NCI-H524 treated with DMSO at 0.1 percent for 48 hours (cell line): ENCODE measurements around the gene NOP10.
A peak's percentile ranks its signal among the peaks of the same experiment; 100 is the strongest.
"Not testable (repeated sequence)": the region's sequence is repeated elsewhere in the genome, so short reads cannot be mapped to it uniquely, and the experiment has no call there.

Source experiments
- DNase-seq: peaks from one replicate; lab custom pipeline; 2025; lab: John Stamatoyannopoulos, UW

The NOP10 gene

DNA sequence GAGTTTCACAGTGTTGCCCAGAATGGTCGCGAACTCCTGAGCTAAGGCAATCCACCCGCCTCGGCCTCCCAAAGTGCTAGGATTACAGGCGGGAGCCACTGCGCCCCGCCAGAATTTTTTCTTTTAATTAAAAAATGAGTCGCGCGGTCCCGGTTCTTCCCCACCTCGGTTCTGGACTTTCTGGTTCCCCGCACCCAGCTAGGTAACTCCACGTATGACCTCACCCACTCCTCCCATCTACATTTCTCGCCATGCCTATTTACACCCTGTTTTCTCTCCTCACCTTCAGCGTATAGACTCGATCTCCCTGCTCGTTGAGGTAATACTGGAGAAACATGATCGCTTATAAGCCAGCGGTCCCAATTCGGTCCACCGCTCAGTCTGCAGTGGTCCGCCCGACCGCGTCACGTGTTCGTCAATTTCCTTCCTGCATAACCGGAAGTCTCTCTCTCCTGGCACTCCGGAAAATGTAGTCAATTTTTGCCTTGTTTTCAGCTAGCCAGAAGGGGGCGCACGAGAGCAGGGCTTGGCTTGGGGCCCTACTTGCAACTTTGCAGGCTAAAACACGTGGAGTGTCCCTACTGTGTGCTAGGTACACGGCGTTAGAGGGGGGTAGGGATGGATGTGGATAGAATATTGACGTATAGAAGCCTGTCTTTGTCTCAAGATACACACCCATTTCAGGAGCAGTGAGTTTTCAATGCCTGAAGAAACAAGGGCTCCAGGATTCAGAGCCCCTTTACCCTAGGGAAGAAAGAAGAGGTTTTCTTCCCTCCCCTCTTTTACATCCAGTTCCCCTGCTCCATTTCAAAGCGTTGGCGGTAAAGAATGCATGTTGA, at the start of gene NOP10, which contains the start of gene NUTM1:
NOP10 (minus strand) TSS at position 400 of the 839 bp plus-strand sequence; CDS start at position 337, 63 bp downstream.
NUTM1 (plus strand) TSS at position 579 of the 839 bp plus-strand sequence. CDS start 382 bp downstream, outside the sequence.
- peak; percentile 85 for DNase-seq

DNA sequence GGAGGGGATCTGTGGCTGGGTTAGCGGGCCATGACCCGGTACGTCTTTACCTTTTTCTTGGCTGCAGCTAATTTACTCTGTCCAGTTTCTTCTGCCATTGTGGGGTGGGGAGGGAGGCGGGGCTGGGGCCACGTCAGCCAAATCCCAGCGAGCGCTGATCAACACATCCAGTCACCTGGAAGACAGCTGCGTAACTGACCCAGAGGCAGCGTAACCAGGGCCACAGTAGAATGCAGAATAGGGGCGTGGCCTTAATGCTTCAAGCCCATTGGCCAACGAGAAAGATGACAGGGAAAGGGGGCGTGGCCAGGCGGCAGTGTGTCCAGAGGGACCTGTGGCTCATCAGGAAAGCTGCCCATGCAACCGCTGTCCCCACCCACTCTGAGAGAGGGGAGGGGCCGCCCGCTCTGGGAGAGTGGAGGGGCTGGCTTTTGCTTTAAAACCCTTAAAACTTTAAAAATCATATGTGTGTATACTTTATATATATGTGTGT, 46.7 kb upstream of the NOP10 start:
- DNase-seq, result not testable (repeated sequence)

DNA sequence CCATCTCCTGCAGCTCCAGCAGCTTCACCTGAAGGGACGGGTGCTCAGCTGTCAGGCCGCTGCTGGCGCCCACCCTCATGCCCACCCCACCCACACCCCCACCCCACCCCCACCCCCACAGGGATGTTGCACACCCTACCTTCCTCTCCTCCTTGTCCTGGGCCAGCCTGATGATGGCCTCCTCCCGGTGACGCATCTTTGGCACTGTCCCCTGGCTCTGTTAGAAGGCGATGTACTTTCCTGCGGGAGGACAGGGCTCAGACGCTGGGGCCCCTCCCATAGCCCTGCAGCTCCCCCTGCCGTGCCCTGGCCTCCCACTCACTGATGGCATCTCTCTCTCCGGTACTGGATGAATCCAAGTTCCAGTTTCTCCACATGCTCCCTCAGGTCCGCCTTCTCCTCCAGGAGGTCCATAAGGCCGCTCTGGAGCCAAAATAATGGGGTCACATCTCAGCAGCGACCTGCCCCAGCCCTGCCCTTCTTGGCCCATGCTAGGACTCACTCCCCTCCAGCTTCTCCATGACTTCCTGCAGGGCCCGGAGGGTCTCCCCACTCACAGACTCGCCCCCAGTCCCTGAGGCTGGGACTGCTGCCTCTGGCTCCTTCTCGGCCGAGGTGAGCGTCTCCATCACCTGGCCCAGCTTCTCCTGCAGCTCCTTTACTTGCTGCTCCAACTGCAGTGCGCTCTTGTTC, 39.0 kb upstream of the NOP10 start:
- DNase-seq, result not testable (repeated sequence)

DNA sequence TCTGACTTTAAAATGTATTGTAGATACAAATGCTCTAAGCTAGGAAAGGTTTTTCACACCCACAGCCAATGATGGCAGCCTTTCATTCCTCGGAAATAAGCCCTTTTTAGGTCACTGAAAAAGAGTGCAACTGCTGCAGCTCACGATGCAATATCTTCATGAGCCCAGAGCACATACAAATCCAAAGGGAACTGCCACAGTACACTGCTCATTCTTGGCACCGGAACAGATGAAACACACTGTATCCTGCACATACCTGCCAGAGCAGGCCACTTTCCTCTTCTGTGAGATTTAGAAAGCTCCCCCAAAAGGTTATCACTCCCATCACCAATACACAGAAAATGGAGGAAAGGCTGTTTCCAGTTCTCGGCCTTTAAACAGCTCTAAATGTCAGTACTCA, 37.6 kb upstream of the NOP10 start:
- DNase-seq, result not testable (repeated sequence)

DNA sequence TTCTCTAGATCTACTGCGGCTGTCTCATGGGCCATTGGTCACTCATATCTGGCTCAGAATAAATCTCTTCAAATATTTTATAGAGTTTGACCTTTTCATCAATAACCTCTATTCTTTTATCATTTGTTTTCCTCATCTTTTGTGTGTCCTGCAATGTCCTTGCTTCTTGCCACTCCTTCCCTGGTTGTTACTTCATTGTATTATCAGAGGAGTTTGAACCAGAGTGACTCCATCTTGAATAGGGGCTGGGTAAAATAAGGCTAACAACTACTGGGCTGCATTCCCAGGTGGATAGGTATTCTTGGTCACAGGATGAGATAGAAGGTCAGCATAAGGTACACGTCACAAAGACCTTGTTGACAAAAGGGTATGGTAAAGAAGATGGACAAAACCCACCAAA, 33.9 kb upstream of the NOP10 start:
- DNase-seq, result no peak

DNA sequence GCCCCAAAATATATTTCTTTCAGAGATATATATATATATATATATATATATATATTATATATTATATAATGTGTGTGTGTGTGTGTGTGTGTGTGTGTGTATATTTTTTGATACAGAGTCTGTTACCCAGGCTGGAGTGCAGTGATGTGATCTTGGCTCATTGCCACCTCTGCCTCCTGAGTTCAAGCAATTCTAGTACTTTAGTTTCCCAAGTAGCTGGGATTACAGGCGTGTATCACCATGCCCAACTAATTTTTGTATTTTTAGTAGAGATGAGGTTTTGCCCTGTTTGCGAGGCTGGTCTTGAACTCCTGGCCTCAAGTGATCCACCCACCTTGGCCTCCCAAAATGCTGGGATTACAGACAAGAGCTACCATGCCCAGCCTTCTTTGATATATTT, 32.6 kb upstream of the NOP10 start:
- not testable (repeated sequence) for DNase-seq

DNA sequence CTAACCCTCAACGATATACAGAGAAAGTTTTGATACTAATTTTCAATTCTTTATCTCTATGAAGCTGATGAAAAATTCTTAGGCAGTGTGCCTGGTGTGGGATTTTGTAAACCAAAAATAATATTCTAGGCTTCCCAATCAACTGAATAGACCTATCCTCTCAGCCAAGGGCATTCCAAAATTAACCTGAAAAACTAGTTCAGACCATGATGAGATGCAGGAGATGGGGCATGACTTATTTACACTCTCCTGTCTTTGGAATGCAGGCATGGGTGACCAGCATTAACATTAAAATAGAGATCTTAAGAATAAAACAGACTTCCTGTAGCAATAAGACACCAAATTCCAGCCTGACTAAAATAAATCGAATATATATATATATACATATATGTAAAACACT, 31.9 kb upstream of the NOP10 start:
- DNase-seq, result no peak

DNA sequence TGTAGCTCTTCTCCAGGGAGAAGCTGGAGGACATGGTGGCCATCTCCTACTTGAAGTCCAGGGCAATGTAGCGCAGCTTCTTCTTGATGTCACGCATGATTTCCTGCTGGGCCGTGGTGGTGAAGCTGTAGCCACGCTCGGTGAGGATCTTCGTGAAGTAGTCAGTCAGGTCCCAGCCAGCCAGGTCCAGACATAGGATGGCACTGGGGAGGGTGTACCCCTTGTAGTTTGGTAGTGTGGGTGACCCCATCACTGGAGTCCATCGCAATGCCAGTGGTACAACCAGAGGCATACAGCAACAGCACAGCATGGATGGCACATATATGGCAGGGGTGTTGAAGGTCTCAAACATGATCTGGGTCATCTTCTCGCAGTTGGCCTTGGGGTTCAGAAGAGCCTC, 31.0 kb upstream of the NOP10 start:
- DNase-seq, result no peak

DNA sequence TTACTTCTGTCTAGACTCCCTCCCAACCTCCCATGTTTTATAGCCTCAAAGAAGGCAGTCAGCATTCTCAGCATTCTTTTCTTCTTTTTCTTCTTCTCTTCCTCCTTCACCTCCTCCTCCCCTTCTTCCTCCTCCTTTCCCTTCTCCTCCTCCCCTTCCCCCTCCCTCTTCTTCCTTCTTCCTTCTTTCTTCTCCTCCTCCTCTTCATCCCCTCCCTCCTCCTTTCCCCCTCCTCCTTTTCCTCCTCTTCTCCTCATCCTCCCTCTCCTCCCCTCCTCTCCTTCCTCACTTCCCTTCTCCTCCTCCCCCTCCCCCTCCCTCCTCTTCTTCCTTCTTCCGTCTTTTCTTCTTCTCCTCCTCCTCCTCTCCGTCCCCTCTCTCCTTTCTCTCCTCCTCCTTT, 27.7 kb upstream of the NOP10 start:
- DNase-seq, result no peak

DNA sequence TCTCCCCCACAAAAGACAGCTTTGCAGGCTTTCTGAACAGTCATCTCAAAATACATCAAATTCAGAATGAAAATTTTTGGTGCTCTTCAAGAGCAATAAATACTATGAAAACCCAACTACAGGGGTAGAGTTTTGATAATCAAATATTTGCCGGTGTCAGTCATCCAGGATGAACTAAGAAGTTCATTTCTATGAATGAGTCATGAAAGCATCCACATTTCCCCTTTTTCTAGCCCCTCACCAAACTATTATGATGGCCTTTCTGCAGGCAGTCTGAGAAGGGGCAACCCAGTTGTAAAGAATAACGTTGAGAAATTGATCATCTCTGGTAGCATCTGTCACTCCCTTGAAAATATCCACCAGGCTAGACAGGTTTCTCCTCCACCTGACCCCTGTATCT, 27.2 kb upstream of the NOP10 start:
- no peak for DNase-seq

DNA sequence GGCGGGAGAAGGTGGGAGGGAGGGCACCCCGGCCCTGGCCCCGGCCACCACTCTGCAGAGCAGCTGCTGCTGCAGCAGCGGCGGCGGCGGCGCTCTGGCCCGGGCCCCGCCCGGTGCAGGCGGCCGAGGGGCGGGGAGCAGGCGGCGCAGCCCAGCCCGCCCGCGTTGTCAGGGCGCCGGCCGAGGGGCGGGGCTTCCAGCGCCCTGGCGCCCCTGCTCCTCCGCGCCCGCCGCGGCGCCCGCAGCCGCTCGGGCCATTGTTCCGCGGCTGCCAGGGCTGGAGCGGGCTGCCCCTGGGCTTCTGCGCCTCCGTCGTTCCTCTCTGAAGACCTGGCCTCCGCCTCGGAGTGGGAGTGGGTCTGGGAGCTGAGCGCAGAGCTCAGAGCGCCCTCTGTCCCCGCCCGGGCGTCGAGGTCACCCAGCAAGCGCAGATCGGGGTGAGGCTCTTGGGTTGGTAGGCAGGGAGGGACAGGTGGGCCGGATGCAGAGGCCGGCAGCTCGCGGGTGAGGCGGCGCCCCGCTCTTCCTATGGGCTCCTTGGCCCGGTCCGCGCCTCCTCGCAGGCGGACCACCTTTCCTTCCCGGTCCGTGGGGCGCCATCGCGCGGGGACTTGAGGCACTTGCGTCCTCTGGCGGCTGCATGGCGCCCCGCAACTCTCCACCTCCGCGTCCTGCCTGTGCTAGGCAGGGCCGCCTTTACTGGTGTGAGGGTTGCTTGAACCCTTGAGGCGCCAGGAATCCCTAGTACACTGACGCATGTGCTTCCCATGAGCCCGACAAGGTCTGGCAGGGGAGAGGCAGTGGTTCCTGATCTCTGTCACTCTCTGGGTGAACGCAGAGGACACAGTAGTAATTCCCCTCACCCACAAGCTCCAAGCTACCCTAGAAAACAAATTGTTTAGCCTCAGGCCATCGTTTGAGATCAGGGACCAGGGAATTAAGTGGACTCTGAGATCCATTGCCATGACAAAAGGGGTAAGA, 24.5 kb upstream of the NOP10 start, which contains the start of gene LPCAT4:
LPCAT4 (minus strand) TSS at position 96 of the 981 bp plus-strand sequence. CDS start 96 bp downstream, outside the sequence.
- peak; percentile 33 for DNase-seq

DNA sequence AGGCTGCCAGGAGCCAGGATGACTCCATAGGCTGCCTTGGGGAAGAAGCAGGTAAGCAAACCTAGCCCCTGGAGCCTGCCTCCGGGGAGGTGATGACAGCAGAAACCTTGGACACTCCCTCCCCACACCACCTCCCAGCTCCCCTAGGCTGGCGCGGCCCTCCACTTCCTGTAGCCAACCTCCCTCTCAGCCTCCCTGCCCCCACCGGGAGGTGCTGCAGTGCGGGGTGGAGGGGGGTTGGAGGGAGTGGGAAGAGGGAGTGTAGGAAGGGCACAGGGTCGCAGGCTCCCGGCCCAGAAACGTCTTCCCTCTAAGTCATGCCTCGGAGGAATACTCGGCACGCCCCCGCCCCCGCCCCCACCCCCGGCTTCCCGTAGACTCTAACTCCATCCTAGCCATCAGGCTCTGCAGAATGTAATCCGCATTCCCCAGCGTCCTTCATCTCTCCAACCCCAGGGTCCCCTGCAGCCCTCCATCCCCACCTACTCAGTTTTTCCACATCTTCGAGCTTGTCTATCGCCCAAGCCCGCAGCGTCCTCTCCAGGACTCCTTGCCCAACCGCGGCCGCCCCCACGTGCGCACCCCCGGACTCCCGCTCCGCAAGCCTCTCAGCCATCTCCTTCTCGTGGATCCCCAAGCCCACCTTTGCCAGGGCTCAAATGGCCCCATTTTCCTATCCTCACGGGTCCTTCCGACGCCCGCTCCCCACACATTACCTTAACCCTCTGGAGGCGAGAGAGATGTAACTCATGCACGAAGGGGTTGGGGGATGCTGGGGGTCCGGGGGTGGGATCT, 23.5 kb upstream of the NOP10 start:
- no peak for DNase-seq

DNA sequence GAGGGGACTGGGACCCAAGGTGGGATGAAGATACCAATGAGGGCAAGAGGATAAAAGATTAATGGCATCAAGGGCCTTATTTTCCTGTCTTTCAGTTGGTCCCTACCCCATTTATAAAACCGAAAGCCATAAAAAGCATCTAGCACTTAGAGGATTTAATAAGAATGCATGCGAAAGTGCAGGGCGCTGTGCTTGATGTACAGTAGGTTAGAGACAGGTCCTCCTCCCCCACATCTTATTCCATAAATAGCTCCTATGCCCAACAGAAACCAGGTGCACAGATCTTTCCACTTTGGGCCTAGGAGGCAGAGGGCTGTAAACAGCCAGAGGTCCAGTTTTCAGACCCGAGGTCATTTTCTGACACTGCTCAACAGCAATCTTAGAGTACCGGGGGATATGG, 22.9 kb upstream of the NOP10 start:
- no peak for DNase-seq

DNA sequence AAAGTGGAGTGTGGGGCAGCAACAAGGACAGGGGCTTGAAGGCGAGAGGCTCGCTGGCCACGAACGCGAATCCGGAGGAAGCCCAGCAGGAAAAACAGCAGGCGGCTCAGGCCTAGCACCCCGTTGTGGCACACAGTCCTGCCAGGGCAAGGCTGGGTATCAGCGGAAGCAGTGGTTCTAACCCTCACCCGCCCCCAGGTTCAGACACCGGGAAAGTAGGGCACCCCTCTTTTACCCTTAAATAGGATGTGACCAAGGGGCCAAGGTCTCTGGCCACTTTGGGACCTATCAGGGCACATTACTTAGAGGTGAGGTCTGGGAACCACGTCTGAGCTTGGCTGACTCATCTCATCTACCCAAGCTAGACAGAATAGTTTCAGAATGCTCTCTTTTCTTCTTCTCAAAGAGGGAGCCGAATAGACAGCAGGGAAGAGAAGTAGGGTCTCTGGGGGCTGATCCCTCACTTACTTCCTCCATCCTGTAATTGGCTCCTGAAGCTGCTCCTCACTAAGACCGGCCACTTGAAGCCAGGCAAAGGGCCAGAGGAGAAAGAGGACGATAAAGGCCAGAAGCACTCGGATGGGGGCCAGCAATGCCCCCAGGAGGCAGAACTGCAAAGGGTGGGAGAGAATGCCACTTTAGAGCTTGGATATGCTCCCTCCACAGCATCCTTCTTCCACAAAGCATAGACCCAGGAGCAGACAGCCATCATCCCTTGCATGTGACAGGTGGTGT, 22.3 kb upstream of the NOP10 start:
- no peak for DNase-seq

DNA sequence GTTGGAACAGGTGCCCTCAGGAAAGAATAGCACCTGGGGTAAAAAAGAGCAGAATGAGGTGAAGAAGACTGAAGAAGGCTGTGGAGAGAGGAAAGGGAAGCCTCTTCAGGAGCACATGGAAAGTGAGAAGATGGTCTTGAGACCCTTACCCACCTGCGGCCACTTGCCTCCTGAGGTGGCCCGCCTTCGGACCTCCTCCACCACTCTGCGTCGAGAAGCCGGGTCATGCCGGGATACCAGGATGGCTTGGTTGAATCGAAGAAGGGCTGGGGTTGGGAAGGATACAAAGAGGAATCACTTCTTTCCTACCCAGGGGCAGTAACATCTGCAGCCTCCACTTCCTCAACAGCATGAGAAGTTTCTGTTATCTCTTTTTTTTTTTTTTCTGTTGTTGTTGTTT, 21.1 kb upstream of the NOP10 start:
- no peak for DNase-seq

DNA sequence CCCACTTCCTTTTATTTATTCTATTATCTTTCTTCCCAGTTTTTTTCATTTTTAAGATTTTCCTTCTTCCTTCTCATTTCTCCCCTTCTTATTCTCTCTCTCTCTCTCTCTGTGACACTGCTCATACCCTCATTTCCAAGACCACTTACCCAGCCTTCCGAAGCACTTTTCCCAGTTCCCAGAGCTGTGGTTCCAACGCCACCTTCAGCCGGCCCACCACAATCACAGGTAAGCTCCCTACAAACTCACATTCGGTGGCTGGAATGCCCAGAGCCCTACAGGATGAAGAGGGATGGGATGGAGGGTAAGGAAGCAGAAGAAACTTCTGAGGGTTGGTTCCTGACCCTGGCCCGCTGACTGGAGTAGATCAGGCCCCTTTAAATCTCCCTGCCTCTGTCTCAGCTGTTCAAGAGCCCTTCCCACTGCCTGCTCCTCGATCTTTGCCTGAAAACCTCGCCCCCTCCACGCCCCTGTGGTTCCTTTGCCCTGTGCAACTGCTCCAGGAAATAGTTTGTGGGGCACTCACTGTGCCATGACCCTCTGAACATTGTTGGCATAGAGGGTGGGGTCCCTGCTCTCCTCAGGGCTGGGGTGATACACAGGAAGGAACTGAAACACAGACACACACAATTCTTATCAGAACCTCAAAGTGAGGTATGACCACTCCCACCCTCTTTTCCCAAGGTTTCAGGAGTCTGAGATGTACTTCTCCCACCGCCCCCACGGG, 19.3 kb upstream of the NOP10 start:
- no peak for DNase-seq

DNA sequence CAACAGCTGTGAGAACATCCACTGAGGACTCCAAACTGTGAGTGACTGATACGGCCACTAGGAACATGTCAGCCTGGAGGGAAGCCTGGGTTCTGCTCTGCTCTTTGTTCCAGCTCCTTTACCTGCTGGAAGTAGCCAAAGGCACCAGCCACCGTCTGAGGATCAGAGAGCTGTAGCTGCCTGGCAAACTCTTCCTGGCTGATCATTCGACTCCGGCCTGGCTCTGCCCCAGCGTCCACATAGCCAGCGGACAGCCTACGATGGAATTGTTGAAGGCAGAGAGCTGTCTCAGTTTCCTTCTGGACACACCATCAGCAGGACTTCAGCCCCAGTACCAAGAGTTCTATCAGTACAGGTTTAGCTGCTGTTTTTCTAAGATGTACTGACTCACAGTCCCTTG, 18.3 kb upstream of the NOP10 start:
- DNase-seq, result no peak

DNA sequence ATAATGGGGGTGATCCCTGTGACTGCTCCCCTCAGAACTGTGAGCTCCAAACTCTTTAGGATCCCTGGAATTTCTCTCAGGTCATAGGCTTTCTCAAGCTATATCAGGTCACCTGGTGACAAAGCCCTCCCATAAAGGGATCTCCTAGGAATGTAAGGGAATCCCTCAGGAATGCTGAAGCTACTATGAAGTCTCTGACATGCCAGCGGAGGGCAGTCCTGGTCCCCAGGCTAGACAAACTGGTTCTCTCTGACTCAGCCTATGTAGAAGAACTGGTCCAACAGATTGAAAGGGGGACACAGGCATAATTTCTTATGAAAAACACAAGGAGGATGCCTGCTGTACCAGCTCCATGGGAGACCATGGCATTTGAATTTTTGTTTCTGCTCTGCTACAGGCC, 17.4 kb upstream of the NOP10 start:
- no peak for DNase-seq

DNA sequence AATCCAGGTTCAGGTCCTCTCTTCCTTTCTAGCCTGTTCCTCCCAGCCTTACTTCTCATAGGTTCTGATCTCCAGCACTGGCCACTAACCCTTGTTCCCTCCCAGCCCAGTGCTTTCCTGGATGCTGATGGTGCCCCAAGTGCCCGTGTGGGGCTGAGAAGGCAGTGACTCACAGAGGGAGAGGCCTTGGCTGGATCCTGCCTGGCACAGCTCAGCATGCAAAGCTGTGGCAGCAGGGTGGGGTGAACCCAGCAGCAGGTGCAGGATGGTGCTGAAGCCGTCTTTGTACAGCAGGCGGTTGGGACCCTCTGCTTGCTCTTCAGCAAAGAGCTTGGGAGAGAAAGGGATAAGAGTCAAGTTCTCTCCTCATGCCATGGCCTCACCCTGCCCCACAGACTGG, 16.5 kb upstream of the NOP10 start:
- DNase-seq, result no peak

DNA sequence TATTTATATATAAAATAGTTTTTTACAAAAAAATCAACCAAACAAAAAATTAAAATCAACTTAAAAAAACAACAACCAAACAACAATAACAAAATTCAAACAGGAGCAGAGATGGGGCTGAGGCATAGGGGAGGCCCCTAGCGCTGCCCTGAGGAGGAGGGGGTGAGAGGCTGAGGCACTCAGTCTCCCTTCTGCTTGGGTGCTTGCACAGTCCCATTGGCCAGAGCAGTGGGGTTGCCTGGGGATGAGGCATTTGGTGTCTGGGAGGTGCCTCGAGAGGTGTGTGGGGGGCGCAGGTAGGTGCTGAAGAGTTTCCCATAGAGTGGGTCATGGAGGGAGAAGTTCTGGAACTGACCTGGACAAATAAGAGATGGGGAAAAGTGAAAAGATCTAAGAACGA, 16.0 kb upstream of the NOP10 start:
- DNase-seq, result no peak
